IMR-90 (cell line): ENCODE data around the gene TMIGD1. TPM values are rescaled to one million over a fixed set of nuclear protein-coding genes. Genes with fewer than 3 reads are reported as not detected.

ENCODE experiments used
- ATAC-seq: fragments of 200-7000 bp; cut with Tn5 transposase; 2 replicates; pipeline ENCODE4 v1.9.1; 2020; ENCODE audit warnings: low read depth, mild to moderate bottlenecking, moderate library complexity
- BruUV-seq: library from RNA; stranded (reverse); fragments of 400-500 nt; replicated peaks from 2 replicates; lab custom pipeline; 2021; lab: Mats Ljungman, UMichigan
- CTCF ChIA-PET: fragments of 300-600 bp; formaldehyde crosslinking; extraction: SDS; loops from one replicate; lab custom pipeline; 2021; ENCODE audit warnings: antibody characterized with exemption; lab: Yijun Ruan, JAX
- POLR2A ChIA-PET: fragments of 300-600 bp; sonication (Branson Sonifier 250); formaldehyde crosslinking; loops from one replicate; lab custom pipeline; 2022; ENCODE audit warnings: antibody characterized with exemption; ENCODE audit not compliant: unreplicated experiment; lab: Charles Lee
- DNase-seq: peaks from one replicate; pipeline ENCODE4 v3.0.0; 2013
- H2AFZ ChIP-seq: replicated peaks from 2 replicates; pipeline ENCODE3; 2013; ENCODE audit warnings: low read length, mild to moderate bottlenecking; ENCODE audit not compliant: poor library complexity
- H2AK5ac ChIP-seq: 2 replicates; pipeline ENCODE4 v1.6.1; 2013; ENCODE audit warnings: low read depth, low read length, inconsistent platforms
- H2AK9ac ChIP-seq: replicated peaks from 2 replicates; pipeline ENCODE3; 2013; ENCODE audit warnings: mild to moderate bottlenecking, low read depth, low read length, moderate library complexity; ENCODE audit not compliant: poor library complexity
- H2BK120ac ChIP-seq: 2 replicates; pipeline ENCODE4 v1.6.1; 2013; ENCODE audit warnings: low read depth, low read length, inconsistent platforms
- H2BK15ac ChIP-seq: 3 replicates; pipeline ENCODE4 v1.6.1; 2013; ENCODE audit warnings: low read depth, low read length, inconsistent platforms
- H2BK20ac ChIP-seq: 2 replicates; pipeline ENCODE4 v1.6.1; 2013; ENCODE audit warnings: low read depth, mild to moderate bottlenecking, inconsistent platforms, low read length, moderate library complexity
- H2BK5ac ChIP-seq: 2 replicates; pipeline ENCODE4 v1.6.1; 2013; ENCODE audit warnings: mild to moderate bottlenecking, low read depth, low read length, inconsistent platforms; ENCODE audit not compliant: poor library complexity, severe bottlenecking
- H3K14ac ChIP-seq: replicated peaks from 2 replicates; pipeline ENCODE4 v1.6.1; 2013; ENCODE audit warnings: low read depth, low read length, inconsistent platforms
- H3K18ac ChIP-seq: 2 replicates; pipeline ENCODE4 v1.6.1; 2013; ENCODE audit warnings: low read depth, low read length, control low read depth
- H3K23ac ChIP-seq: 2 replicates; pipeline ENCODE4 v1.6.1; 2013; ENCODE audit warnings: low read depth, low read length, inconsistent platforms
- H3K27ac ChIP-seq: 2 replicates; pipeline ENCODE4 v1.5.1; 2013; ENCODE audit warnings: mild to moderate bottlenecking, control low read depth, low read length; ENCODE audit not compliant: insufficient read depth
- H3K27me3 ChIP-seq: 2 replicates; pipeline ENCODE4 v1.6.1; 2013; ENCODE audit warnings: low read length; ENCODE audit not compliant: control insufficient read depth, insufficient read depth
- H3K36me3 ChIP-seq: 2 replicates; pipeline ENCODE4 v1.6.1; 2013; ENCODE audit warnings: low read length, mixed read lengths; ENCODE audit not compliant: control insufficient read depth, insufficient read depth
- H3K4ac ChIP-seq: 2 replicates; pipeline ENCODE4 v1.6.1; 2013; ENCODE audit warnings: low read depth, low read length, inconsistent platforms
- H3K4me1 ChIP-seq: 2 replicates; pipeline ENCODE4 v1.6.1; 2013; ENCODE audit warnings: low read length, mixed read lengths; ENCODE audit not compliant: control insufficient read depth, insufficient read depth
- H3K4me2 ChIP-seq: 2 replicates; pipeline ENCODE4 v1.6.1; 2013; ENCODE audit warnings: low read depth, mild to moderate bottlenecking, control low read depth, low read length, moderate library complexity
- H3K4me3 ChIP-seq: 2 replicates; pipeline ENCODE4 v1.5.1; 2013; ENCODE audit warnings: low read depth, mild to moderate bottlenecking, control low read depth, low read length, moderate library complexity; ENCODE audit not compliant: insufficient read depth
- H3K56ac ChIP-seq: 2 replicates; pipeline ENCODE4 v1.6.1; 2013; ENCODE audit warnings: low read length, inconsistent platforms; ENCODE audit not compliant: insufficient read depth; ENCODE audit errors: extremely low read depth
- H3K79me1 ChIP-seq, 2 experiments: 2 replicates each; pipeline ENCODE4 v1.6.1; 2013; ENCODE audit warnings: low read length in 2 of 2, inconsistent platforms in 1 of 2, low read depth in 1 of 2
- H3K9ac ChIP-seq: 2 replicates; pipeline ENCODE4 v1.6.1; 2013; ENCODE audit warnings: low read depth, low read length, control low read depth
- H3K9me1 ChIP-seq: 2 replicates; pipeline ENCODE4 v1.6.1; 2013; ENCODE audit warnings: low read length, inconsistent platforms; ENCODE audit not compliant: insufficient read depth
- H3K9me3 ChIP-seq: 2 replicates; pipeline ENCODE4 v1.6.1; 2013; ENCODE audit warnings: low read length; ENCODE audit not compliant: control insufficient read depth, insufficient read depth
- H4K20me1 ChIP-seq: 2 replicates; pipeline ENCODE4 v1.6.1; 2013; ENCODE audit warnings: low read length, inconsistent platforms; ENCODE audit not compliant: insufficient read depth
- H4K5ac ChIP-seq: 2 replicates; pipeline ENCODE4 v1.6.1; 2013; ENCODE audit warnings: mild to moderate bottlenecking, low read depth, low read length, control low read depth
- H4K8ac ChIP-seq, 2 experiments: 2 replicates each; pipeline ENCODE4 v1.6.1; 2013; ENCODE audit warnings: low read depth in 2 of 2, low read length in 2 of 2, control low read depth in 1 of 2, inconsistent platforms in 1 of 2
- H4K91ac ChIP-seq: 2 replicates; pipeline ENCODE4 v1.6.1; 2013; ENCODE audit warnings: low read depth, low read length, inconsistent platforms; ENCODE audit not compliant: insufficient read depth
- BHLHE40 ChIP-seq: fragments of 150-350 bp; IDR thresholded peaks from 2 replicates; pipeline ENCODE4 v1.6.1; 2016; ENCODE audit warnings: mild to moderate bottlenecking, low read depth, low read length
- CEBPB ChIP-seq: IDR thresholded peaks from 2 replicates; pipeline ENCODE4 v1.6.1; 2012; ENCODE audit warnings: low read depth, low read length, improper control_type of control experiment
- FOS ChIP-seq: fragments of 150-350 bp; IDR thresholded peaks from 2 replicates; pipeline ENCODE4 v1.6.1; 2016; ENCODE audit warnings: low read depth, low read length
- MAFK ChIP-seq: IDR thresholded peaks from 2 replicates; pipeline ENCODE4 v1.6.1; 2012; ENCODE audit warnings: low read depth, low read length, improper control_type of control experiment
- NFE2L2 ChIP-seq: fragments of 150-350 bp; IDR thresholded peaks from 2 replicates; pipeline ENCODE4 v1.6.1; 2016; ENCODE audit warnings: low read depth, mild to moderate bottlenecking, low read length
- RAD21 ChIP-seq: IDR thresholded peaks from 2 replicates; pipeline ENCODE4 v1.6.1; 2012; ENCODE audit warnings: low read length, improper control_type of control experiment
- RCOR1 ChIP-seq: IDR thresholded peaks from 2 replicates; pipeline ENCODE4 v1.6.1; 2012; ENCODE audit warnings: mild to moderate bottlenecking, low read length, improper control_type of control experiment; ENCODE audit not compliant: insufficient replicate concordance
- WGBS, 2 experiments: methylation state at CpG; one replicate each; pipeline versions ENCODE4 v1.1.5 to v1.1.7; 2013; ENCODE audit warnings: missing lambda C conversion rate in 2 of 2; ENCODE audit not compliant: insufficient read length in 1 of 2; ENCODE audit errors: extremely low coverage in 2 of 2; 5-methylcytosine and 5-hydroxymethylcytosine counted together
- dilution Hi-C: fragments of 300-500 bp; cut with HindIII; formaldehyde crosslinking; loops from one replicate; pipeline ENCODE4 v1.14.3; 2018; ENCODE audit warnings: low sequenced_read_pairs; ENCODE audit not compliant: unreplicated experiment
- in situ Hi-C: fragments of 300-500 bp; cut with MboI; formaldehyde crosslinking; loops from 3 replicates; pipeline ENCODE4 v1.14.3; 2019; ENCODE audit warnings: low sequenced_read_pairs, inconsistent platforms, mixed read lengths
- intact Hi-C: fragments of 100-400 bp; cut with micrococcal nuclease; formaldehyde crosslinking; loops from 2 replicates; pipeline ENCODE4 v1.10.0; 2022
- polyA plus RNA-seq, 3 experiments: library from polyadenylated mRNA; depleted of rRNA; stranded (reverse); fragments of >200 nt; gene quantifications; 2 replicates each; pipeline ENCODE4 v1.2.3, GENCODE V29; 2012; ENCODE audit warnings: low replicate concordance in 1 of 3
- total RNA-seq: library from RNA; depleted of rRNA; stranded (reverse); fragments of >200 nt; gene quantifications from 2 replicates; pipeline ENCODE4 v1.2.3, GENCODE V29; 2012
- TF ChIP-seq, protein P1 (sequence below): fragments of 150-350 bp; IDR thresholded peaks from 2 replicates; pipeline ENCODE4 v1.6.1; 2016; ENCODE audit warnings: low read depth, mild to moderate bottlenecking, low read length, moderate library complexity, borderline replicate concordance
- TF ChIP-seq, protein P2 (sequence below): conservative IDR thresholded peaks from 2 replicates; pipeline ENCODE4 v1.5.1; 2012; ENCODE audit warnings: mild to moderate bottlenecking, low read depth, low read length, improper control_type of control experiment

The TMIGD1 gene
- total and polyA plus RNA-seq, 2 of the 4 experiments (the other 2 are of a cell fraction) = not detected

DNA sequence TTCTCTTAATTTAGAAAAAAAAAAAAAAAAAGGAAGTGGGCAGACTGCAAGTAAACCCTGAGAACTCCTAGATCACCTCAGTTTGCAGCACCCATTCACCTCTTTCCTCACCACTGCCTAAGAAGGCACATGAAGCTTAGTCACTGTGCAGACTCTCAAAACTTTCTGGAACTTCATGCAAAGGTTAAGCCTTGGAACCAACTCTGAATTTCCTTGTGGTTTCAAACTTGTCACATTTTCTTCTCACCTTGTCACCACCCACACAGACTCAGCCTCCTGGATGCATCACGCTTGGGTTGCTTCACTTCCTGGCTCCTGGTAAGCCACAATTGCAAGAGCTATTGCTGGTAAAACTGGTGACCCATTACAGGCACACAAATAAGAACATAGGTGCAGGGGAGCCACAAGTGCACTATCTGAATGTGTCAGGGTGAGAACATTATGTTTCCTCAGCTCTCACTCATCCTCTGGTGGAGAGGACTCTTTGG lies 29.9 kb upstream of the TMIGD1 start:
- BruUV-seq = no TSS peak
- POLR2A ChIA-PET = interaction anchor here (0.6 kb wide), 2 partner anchors 30 to 38 kb away, joined by 4 to 11 read pairs; no protein-coding TSS in a partner anchor
- DNase-seq = peak; percentile 95

More for the DNA sequence above, 29.9 kb upstream of the TMIGD1 start:
- Histone ChIP-seq H3K9ac (no peak overlapping the region), H4K5ac (no peak overlapping the region), H3K36me3 (no peaks in the 10 kb centered on the region), H3K9me3 (peaks cover 3% of the 10 kb centered on the region; the same call in 1 of the 2 replicates), H4K91ac (no peak overlapping the region), H3K27ac (no peak overlapping the region), H2BK20ac (no peak overlapping the region), H3K4me3 (no peak overlapping the region), H3K79me1 (no peaks in the 10 kb centered on the region), H2AK9ac (no peak overlapping the region), H3K9me1 (no peaks in the 10 kb centered on the region; the same call in 1 of the 2 replicates), H4K8ac (no peak overlapping the region; a peak in 1 of 4 replicates), H2BK120ac (0 out of 2 replicates have a peak overlapping the region, but pooled peaks have one; percentile 7), H3K4me1 (no peaks in the 10 kb centered on the region; the same call in 1 of the 2 replicates), H3K27me3 (no peaks in the 10 kb centered on the region), H2AK5ac (no peak overlapping the region), H3K56ac (no peak overlapping the region), H3K18ac (no peak overlapping the region), H3K4ac (peak overlapping the region; percentile 21; the same call in 1 of the 2 replicates), H2BK5ac (no peak overlapping the region), H3K14ac (no peak overlapping the region), H3K23ac (no peak overlapping the region), H2AFZ (peak overlapping the region; percentile 33), H3K4me2 (no peak overlapping the region; the same call in 1 of the 2 replicates), H2BK15ac (no peak overlapping the region), H4K20me1 (no peaks in the 10 kb centered on the region; the same call in 1 of the 2 replicates)
- CTCF ChIA-PET = interaction anchor here (0.6 to 0.7 kb wide), 2 partner anchors 8 to 24 kb away, joined by 4 read pairs; no protein-coding TSS in a partner anchor
- intact Hi-C loops (no loop called here), dilution Hi-C loops (no loop called here), in situ Hi-C loops (no loop called here)
- peak; percentile 99 for TF ChIP-seq CEBPB
- no peak for TF ChIP-seq RCOR1
- peak; percentile 15; the same call in 1 of the 2 replicates for TF ChIP-seq MAFK
- TF ChIP-seq, protein P1, sequence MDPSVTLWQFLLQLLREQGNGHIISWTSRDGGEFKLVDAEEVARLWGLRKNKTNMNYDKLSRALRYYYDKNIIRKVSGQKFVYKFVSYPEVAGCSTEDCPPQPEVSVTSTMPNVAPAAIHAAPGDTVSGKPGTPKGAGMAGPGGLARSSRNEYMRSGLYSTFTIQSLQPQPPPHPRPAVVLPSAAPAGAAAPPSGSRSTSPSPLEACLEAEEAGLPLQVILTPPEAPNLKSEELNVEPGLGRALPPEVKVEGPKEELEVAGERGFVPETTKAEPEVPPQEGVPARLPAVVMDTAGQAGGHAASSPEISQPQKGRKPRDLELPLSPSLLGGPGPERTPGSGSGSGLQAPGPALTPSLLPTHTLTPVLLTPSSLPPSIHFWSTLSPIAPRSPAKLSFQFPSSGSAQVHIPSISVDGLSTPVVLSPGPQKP = no peak
- peak; percentile 83 for TF ChIP-seq BHLHE40
- TF ChIP-seq RAD21 = no peak
- TF ChIP-seq, protein P2, sequence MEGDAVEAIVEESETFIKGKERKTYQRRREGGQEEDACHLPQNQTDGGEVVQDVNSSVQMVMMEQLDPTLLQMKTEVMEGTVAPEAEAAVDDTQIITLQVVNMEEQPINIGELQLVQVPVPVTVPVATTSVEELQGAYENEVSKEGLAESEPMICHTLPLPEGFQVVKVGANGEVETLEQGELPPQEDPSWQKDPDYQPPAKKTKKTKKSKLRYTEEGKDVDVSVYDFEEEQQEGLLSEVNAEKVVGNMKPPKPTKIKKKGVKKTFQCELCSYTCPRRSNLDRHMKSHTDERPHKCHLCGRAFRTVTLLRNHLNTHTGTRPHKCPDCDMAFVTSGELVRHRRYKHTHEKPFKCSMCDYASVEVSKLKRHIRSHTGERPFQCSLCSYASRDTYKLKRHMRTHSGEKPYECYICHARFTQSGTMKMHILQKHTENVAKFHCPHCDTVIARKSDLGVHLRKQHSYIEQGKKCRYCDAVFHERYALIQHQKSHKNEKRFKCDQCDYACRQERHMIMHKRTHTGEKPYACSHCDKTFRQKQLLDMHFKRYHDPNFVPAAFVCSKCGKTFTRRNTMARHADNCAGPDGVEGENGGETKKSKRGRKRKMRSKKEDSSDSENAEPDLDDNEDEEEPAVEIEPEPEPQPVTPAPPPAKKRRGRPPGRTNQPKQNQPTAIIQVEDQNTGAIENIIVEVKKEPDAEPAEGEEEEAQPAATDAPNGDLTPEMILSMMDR = no peak
- peak; percentile 91 for TF ChIP-seq FOS
- TF ChIP-seq NFE2L2 = peak; percentile 39; the same call in 1 of the 2 replicates
- peak; percentile 83 for ATAC-seq
- WGBS, 2 experiments = 0% methylated on average over 1 of the region's 1 CpG; no CpG with 5 or more reads in 1 of the 2 experiments
